ENCODE results near the gene MZF1.

GRCh38 chr19:58573658-58574164 is 576 bp upstream of the MZF1 start:
- no peak for TF ChIP-seq CTCF (optimal IDR thresholded peaks at IDR 0.05 in 1 of 3, IDR thresholded peaks at IDR 0.05 in 1 of 3, conservative IDR thresholded peaks at IDR 0.05 in 1 of 3; ENCODE audit: extremely low read depth in 1 of 3, insufficient read depth in 2 of 3, low read length in 3 of 3)
- TF ChIP-seq EZH2 (IDR thresholded peaks at IDR 0.05; ENCODE audit: low read length) = no peak

Data from keratinocyte (primary cell).